Mucosa of stomach (tissue), 1 donor: Measurements from ENCODE around the gene NUDT6.
"Not testable (repeated sequence)": the region's sequence is repeated elsewhere in the genome, so short reads cannot be mapped to it uniquely, and the experiment has no call there.

Source experiments
- H3K27me3 ChIP-seq: one replicate; pipeline ENCODE4 v1.7.0; 2013; ENCODE audit warnings: mild to moderate bottlenecking, low read length; ENCODE audit not compliant: control insufficient read depth, insufficient read depth
- H3K36me3 ChIP-seq: one replicate; pipeline ENCODE4 v1.7.0; 2013; ENCODE audit warnings: low read length; ENCODE audit not compliant: control insufficient read depth, insufficient read depth
- H3K4me1 ChIP-seq: one replicate; pipeline ENCODE4 v1.7.0; 2013; ENCODE audit warnings: mild to moderate bottlenecking, low read length; ENCODE audit not compliant: control insufficient read depth, insufficient read depth
- H3K4me3 ChIP-seq: one replicate; pipeline ENCODE4 v1.7.0; 2013; ENCODE audit warnings: low read length
- H3K9ac ChIP-seq: one replicate; pipeline ENCODE4 v1.7.0; 2013; ENCODE audit warnings: mild to moderate bottlenecking, low read length, moderate library complexity
- H3K9me3 ChIP-seq: one replicate; pipeline ENCODE4 v1.7.0; 2013; ENCODE audit warnings: mild to moderate bottlenecking, low read length, moderate library complexity; ENCODE audit not compliant: control insufficient read depth
- donor health status: Pancreatic carcinoma.

NUDT6 gene

GRCh38 chr4:122890147-122890795 lies 32.1 kb downstream of the NUDT6 start:
- Histone ChIP-seq H3K4me1 (no peaks in the 10 kb centered on the region), H3K4me3 (no peak overlapping the region), H3K9ac (no peak overlapping the region), H3K36me3 (no peaks in the 10 kb centered on the region), H3K9me3 (no peaks in the 10 kb centered on the region), H3K27me3 (no peaks in the 10 kb centered on the region)

DNA sequence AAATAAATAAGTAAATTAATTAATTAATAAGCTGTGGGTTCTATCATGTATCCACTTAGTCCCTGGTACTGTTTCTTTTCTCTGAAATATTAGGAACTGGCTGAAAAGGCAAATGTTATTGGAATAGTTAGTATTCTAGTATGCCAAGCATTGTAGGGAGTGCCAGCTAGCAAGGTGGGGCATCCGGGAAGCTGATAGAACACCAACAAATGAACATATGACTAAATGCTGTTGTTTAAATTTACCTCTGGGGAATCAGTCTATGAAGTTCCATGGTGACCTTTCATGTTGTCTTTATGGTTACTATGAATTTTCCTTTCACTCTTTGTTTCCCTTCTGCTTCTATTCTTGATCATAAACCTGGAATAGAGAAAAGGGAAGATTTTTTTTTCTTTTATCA lies 32.7 kb downstream of the NUDT6 start:
- Histone ChIP-seq H3K36me3 (no peaks in the 10 kb centered on the region), H3K9me3 (no peaks in the 10 kb centered on the region), H3K9ac (no peak overlapping the region), H3K27me3 (no peaks in the 10 kb centered on the region), H3K4me3 (no peak overlapping the region), H3K4me1 (no peaks in the 10 kb centered on the region)

GRCh38 chr4:122884499-122884898 lies 37.9 kb downstream of the NUDT6 start:
- no peak overlapping the region for H3K4me3 ChIP-seq
- H3K36me3 ChIP-seq: no peaks in the 10 kb centered on the region
- H3K9me3 ChIP-seq: no peaks in the 10 kb centered on the region
- no peaks in the 10 kb centered on the region for H3K27me3 ChIP-seq
- no peak overlapping the region for H3K9ac ChIP-seq
- no peaks in the 10 kb centered on the region for H3K4me1 ChIP-seq

DNA sequence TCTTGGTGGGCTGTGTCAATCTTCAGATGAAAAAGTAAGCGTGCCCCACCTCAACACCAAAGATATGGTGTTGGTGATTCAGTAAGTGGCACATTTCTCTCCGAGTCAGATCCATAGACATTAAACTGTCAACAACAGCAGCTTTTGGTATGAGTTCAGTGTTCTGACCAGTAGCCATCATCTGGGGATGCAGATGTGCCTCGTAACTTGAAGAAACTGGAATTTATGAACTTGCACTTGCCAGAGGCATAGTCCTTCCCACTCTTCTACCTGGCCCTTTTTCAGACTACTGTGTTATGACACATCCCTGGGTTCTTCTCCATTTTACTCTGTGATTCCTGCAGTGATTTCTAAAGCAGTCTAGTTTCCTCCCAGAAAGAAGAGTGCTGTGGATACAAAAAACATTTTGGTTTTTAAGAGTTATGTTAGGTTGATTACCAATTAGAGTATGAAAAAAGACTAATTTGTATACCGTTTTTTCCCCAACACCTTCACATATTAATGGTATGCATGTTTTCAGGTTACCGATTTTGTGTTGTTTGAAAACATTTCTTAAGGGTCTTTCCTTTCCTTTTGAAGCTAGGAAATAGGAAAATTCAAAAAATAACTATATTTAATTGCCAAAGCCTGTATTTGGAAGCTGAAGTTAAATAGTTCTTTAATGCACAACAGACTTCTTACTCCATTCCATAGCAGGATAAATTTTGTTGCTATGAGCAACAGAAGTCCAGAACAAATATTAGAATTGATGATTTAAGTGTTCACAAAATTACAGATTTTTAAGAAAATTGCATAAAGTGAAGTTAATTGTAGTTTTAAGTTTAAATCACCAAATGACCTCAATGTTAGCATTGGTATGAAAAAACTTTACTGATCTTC lies 39.3 kb downstream of the NUDT6 start:
- H3K4me1 ChIP-seq: no peaks in the 10 kb centered on the region
- no peaks in the 10 kb centered on the region for H3K9me3 ChIP-seq
- H3K36me3 ChIP-seq: no peaks in the 10 kb centered on the region

DNA sequence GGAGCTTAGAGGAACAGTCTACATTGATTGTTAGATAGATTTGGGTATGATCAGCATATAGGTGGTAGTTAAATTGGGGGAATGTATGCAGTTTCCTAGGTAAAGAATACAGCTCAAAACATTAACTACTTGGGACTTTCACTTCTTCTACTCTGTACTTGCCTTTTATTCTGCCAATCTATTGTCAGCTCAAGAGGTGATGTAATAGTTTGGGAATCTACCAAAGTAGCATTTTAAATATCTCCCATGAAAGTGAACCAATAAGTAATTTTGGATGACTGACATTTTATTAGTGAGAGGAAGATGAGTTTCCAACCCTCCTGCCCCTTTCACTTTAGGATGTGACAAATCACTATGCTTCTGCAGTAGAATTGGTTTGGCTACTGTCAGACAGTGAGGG lies 43.4 kb downstream of the NUDT6 start:
- Histone ChIP-seq H3K36me3 (no peaks in the 10 kb centered on the region), H3K4me1 (no peaks in the 10 kb centered on the region), H3K9ac (no peak overlapping the region), H3K27me3 (no peaks in the 10 kb centered on the region), H3K9me3 (no peaks in the 10 kb centered on the region), H3K4me3 (no peak overlapping the region)

More for the DNA sequence above, 39.3 kb downstream of the NUDT6 start:
- H3K9ac ChIP-seq: no peak overlapping the region
- no peaks in the 10 kb centered on the region for H3K27me3 ChIP-seq
- H3K4me3 ChIP-seq: no peak overlapping the region

DNA sequence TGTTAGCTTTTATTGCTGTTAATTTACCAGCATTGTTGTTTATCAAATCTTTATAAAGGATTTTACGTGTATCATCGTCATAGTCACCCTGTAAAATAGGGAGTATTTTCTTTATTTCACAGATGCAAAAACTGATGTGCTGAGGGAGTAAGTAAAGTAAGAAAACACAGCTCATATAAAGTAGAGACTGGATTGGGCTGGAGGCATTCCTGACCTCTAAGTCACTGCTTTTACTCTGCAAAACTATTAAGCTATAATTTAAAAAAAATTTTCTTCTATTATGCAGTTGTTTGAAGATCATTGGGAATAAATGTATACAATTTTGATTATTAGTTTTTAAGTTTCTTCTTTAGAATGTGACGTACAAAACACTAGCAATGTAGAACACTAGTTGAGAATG lies 45.9 kb downstream of the NUDT6 start:
- no peaks in the 10 kb centered on the region for H3K4me1 ChIP-seq
- H3K4me3 ChIP-seq: no peak overlapping the region
- H3K9me3 ChIP-seq: no peaks in the 10 kb centered on the region
- H3K27me3 ChIP-seq: no peaks in the 10 kb centered on the region
- no peak overlapping the region for H3K9ac ChIP-seq
- H3K36me3 ChIP-seq: no peaks in the 10 kb centered on the region

DNA sequence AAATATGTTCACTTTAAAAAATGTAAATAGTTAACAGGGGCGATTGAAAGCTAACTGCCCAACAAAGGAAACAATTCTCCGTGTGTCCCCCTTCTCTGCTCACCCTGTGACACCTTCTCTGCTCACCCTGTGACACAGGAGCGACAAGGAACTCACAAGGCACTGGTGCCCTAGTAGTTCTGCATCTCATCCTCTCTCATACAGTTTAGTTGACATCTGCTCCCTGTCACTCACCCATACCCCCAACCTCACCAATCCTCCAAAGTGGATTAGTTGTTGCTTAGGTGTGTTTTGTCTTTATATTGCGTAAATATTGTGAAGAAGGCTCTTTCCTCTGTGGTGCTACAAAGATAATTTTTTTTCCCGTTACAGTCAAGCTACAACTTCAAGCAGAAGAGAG lies 46.4 kb downstream of the NUDT6 start:
- Histone ChIP-seq H3K27me3 (no peaks in the 10 kb centered on the region), H3K9me3 (no peaks in the 10 kb centered on the region), H3K4me1 (no peaks in the 10 kb centered on the region), H3K9ac (no peak overlapping the region), H3K4me3 (no peak overlapping the region), H3K36me3 (no peaks in the 10 kb centered on the region)

- no peaks in the 10 kb centered on the region for H3K27me3 ChIP-seq
- no peaks in the 10 kb centered on the region for H3K36me3 ChIP-seq
- H3K4me3 ChIP-seq: no peak overlapping the region
- H3K4me1 ChIP-seq: no peaks in the 10 kb centered on the region
- H3K9me3 ChIP-seq: no peaks in the 10 kb centered on the region
- H3K9ac ChIP-seq: no peak overlapping the region
These were observed 48.4 kb downstream of the NUDT6 start for GRCh38 chr4:122873821-122874593.

GRCh38 chr4:122873146-122873545 lies 49.3 kb downstream of the NUDT6 start:
- Histone ChIP-seq H3K9me3 (no peaks in the 10 kb centered on the region), H3K4me3 (no peak overlapping the region), H3K9ac (no peak overlapping the region), H3K36me3 (no peaks in the 10 kb centered on the region), H3K4me1 (no peaks in the 10 kb centered on the region), H3K27me3 (no peaks in the 10 kb centered on the region)

GRCh38 chr4:122868235-122868634 lies 54.2 kb downstream of the NUDT6 start:
- H3K27me3 ChIP-seq, H3K9me3 ChIP-seq, H3K4me1 ChIP-seq, H3K9ac ChIP-seq, H3K4me3 ChIP-seq, H3K36me3 ChIP-seq: not testable (repeated sequence)

DNA sequence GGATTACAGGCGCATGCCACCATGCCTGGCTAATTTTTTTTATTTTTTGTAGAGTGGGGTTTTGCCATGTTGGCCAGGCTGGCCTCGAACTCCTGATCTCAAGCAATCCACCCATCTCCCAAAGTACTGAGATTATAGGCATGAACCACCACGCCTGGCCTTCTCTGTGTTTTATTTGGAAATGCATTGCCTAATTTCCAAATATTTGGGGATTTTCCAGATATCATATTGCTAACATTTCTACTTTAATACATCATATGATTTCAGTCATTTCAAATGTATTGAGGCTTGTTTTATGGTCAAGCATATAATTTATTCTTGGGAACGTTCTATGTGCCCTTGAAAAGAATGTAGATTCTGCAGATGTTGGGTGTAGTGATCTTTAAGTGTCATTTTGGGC lies 57.0 kb downstream of the NUDT6 start:
- no peak overlapping the region for H3K4me3 ChIP-seq
- H3K9ac ChIP-seq: no peak overlapping the region
- H3K36me3 ChIP-seq: no peaks in the 10 kb centered on the region
- no peaks in the 10 kb centered on the region for H3K9me3 ChIP-seq
- no peaks in the 10 kb centered on the region for H3K27me3 ChIP-seq
- no peaks in the 10 kb centered on the region for H3K4me1 ChIP-seq

GRCh38 chr4:122863639-122864038 lies 58.8 kb downstream of the NUDT6 start:
- no peak overlapping the region for H3K4me3 ChIP-seq
- no peaks in the 10 kb centered on the region for H3K27me3 ChIP-seq
- no peaks in the 10 kb centered on the region for H3K9me3 ChIP-seq
- no peaks in the 10 kb centered on the region for H3K36me3 ChIP-seq
- H3K4me1 ChIP-seq: no peaks in the 10 kb centered on the region
- H3K9ac ChIP-seq: no peak overlapping the region
